Hepatic stellate cell (primary cell): ENCODE data around the gene SFTPB.

Experiments
- DNase-seq: peaks from one replicate; pipeline ENCODE4 v3.0.0; 2011; ENCODE audit warnings: low spot score

The SFTPB gene

DNA sequence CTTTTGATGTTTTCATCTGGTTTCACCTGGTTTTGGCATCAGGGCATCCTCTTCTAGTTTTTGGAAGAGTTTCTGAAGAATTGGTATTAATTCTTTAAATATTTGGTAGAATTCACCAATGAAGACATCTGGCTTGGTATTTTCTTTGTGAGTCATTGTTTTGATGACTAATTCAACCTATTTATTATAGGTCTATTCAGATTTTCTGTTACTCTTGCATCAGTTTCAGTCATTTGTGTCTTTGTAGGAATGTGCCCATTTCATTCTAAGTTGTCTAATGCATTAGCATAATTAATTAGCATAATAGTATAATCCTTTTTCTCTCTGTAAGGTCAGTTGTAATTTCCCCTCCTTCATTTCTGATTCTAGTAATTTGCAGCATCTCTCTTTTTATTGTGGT, 34.2 kb upstream of the SFTPB start:
- peak; percentile 40 for DNase-seq

DNA sequence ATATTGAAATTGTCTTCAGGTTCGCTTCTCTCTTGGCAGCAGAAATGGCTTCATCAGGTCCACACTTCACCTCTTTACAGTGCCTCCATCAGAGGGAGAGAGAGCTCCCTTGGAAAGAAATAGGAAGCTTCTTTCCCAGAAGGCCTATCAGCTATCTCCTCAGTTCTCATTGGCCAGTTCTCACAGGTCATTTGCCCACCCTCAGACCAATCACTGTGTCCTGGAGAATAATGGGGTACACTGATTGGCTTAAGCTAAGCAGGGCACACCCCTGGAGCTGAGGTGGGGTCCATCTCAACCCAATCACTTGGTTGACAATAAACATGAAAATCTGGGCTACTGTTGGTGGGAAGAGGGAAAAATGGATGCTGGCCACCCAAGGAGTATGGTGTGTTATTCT, 31.3 kb upstream of the SFTPB start:
- DNase-seq = no peak

DNA sequence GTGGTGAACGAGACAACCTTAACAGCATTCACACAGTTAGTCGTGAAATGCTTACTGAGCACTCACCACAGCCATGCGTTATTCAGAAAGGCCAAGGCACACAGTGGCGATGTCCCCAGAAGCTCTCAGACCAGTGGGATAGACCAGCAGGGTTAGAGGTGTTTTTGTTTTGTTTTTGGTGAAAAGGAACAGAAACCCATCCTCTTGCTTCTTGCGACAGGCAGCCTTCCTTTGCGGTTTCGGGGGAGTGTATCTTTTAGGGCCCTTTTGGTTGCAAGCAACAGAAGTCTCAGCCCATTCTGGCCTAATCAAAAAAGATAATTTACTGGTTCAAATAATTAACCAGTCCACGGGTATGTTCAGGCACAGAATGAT, 30.9 kb upstream of the SFTPB start:
- no peak for DNase-seq

DNA sequence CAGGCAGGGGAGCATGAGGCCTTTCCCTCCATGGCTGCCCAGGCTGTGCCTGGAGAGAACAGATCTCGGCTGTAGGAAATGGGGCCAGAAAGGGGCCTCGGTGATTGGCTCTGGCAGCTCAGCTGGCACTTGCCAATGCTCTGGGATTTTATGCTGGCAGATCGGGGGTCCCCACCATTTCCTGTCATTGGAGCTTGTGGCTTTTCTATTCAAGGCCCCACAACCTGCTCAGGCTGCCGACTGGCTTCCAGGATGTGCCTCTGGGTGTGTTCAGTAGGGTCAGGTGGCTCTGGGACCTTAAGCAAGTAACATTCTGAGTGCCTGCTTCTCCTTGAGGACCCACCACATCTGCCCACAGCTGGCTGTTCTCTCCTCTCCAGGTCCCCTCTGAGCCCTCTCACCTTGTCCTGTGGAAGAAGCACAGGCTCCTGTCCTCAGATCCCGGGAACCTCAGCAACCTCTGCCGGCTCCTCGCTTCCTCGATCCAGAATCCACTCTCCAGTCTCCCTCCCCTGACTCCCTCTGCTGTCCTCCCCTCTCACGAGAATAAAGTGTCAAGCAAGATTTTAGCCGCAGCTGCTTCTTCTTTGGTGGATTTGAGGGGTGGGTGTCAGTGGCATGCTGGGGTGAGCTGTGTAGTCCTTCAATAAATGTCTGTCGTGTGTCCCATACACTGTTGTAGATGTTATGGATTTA, 30.3 kb upstream of the SFTPB start:
- DNase-seq = no peak

- DNase-seq = no peak
Measured at GRCh38 chr2:85697716-85698115, 29.7 kb upstream of the SFTPB start.

- DNase-seq = no peak
Measured at GRCh38 chr2:85697096-85697495, 29.1 kb upstream of the SFTPB start.

DNA sequence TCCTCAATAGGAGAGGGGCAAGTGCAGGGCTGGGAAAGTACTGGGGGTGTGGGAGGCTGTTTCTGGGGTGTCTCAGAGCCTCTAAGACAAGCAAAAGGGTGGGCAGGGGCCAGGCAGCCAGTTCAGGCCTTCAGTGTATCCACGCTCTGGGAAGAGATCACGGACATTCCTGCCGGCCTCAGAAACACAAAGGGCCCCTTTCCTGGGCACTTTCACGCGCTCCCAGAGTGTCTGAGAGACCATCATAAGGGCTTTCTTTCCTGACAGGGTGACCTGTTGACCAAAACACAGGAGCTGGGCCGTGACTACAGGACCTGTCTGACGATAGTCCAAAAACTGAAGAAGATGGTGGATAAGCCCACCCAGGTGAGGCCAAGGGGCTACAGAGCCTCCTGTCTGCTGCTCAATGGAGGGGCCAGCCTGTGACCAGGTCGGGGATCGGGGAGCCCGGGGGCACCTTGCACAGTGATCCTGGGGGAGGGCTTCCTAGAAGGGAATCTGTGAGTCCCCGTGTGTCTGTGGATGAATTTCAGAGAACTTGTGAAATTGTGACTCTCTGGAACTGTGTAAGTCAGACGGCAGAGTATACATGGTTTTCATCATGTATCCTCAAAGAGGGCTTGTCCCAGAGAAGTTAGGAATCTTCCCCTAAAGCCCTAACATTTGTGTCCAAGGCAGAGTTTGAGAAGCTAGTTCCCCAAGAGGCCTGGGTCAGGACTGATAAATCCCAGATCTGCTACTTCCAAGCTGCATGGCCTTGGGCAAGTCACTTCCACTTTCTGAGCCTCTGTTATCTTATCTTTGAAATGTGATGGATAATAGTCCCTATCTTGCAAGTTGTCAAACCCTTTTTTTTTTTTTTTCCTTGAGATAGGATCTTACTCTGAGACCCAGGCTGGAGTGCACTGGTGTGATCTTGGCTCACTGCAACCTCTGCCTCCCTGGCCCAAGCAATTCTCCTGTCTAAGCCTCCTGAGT, 28.0 kb upstream of the SFTPB start:
- DNase-seq = no peak

DNA sequence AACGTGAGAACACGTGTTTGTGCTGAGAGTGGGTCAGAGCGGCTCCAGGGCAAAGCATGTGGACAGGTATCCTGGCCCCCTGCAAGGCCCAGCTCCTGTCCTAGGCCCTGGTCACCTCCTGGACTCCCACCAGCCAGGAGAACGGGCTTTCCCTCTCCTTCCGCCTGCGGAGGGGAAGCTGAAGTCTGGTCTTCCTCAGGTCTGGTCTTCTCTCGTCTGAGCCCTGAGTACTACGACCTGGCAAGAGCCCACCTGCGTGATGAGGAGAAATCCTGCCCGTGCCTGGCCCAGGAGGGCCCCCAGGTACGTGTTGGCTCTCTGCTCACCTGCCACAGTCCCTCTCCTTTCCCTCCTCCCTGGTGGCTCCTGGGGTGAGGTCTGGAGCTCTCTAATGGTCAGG, 27.1 kb upstream of the SFTPB start:
- DNase-seq = no peak

GRCh38 chr2:85694052-85695025, 26.3 kb upstream of the SFTPB start, which contains the start of gene GNLY:
Gene GNLY (plus strand): TSS chr2:85694358. CDS start chr2:85694419, 61 bp downstream.
- DNase-seq = no peak

- DNase-seq = no peak
Measured at GRCh38 chr2:85692039-85692645, 24.1 kb upstream of the SFTPB start.

- no peak for DNase-seq
Measured at GRCh38 chr2:85690932-85691331, 22.9 kb upstream of the SFTPB start.

DNA sequence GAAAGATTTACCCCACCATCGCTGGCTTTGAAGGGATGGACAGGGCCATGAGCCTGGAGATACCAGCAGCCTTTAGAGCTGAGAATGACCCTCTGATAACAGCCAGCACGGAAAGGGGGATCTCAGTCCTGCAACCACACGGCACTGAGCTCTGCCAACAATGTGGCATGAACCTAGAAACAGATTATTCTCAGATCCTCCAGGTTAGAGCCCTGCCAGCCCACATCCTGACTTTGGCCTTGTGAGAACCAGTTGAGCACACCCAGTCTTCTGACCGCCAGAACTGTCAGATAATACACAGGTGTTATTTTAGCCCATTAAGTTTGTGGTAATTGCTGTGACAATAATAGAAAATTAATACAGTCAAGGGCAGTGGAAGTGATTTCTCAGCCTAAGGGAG, 16.8 kb upstream of the SFTPB start:
- DNase-seq = no peak

DNA sequence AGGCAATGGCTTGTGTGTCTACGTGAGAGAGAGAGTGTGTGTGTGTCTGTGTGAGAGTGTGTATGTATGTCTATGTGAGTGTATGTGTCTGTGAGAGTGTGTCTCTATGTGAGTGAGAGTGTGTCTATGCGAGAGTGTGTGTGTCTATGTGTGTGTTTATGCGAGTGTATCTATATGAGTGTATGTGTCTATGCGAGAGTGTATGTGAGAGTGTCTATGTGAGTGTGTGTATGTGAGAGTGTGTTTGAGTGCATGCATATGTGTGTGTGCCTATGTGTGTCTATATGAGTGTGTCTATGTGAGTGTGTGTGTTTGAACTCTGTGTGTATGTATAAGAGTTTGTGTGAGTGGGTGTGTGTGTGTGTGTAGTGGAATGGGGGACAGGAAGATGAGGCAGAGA, 16.4 kb upstream of the SFTPB start:
- no peak for DNase-seq

- peak; percentile 36 for DNase-seq
Measured at GRCh38 chr2:85682378-85682777, 14.4 kb upstream of the SFTPB start.

GRCh38 chr2:85681776-85682175, 13.8 kb upstream of the SFTPB start:
- DNase-seq = no peak

DNA sequence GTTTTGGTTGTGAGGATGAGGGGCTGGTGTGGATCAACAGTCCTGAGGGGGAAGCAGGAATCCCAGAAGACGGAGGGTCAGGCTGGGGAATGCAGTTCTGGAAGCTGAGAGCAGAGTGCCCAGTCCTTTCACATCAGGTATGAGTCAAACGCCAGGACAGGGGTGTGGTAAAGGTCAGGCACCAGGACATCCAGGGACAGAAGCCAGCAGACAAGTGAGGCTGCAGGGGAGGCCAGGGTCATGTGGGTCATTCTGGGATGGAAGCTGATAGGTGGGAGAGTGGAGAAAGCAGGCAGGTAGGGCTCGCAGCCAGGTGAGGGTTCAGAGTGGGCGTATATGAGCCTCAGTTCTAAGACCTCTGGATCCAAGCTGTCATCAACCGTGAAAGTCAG, 13.4 kb upstream of the SFTPB start:
- DNase-seq = no peak

- no peak for DNase-seq
Measured at GRCh38 chr2:85680707-85681371, 12.8 kb upstream of the SFTPB start.

DNA sequence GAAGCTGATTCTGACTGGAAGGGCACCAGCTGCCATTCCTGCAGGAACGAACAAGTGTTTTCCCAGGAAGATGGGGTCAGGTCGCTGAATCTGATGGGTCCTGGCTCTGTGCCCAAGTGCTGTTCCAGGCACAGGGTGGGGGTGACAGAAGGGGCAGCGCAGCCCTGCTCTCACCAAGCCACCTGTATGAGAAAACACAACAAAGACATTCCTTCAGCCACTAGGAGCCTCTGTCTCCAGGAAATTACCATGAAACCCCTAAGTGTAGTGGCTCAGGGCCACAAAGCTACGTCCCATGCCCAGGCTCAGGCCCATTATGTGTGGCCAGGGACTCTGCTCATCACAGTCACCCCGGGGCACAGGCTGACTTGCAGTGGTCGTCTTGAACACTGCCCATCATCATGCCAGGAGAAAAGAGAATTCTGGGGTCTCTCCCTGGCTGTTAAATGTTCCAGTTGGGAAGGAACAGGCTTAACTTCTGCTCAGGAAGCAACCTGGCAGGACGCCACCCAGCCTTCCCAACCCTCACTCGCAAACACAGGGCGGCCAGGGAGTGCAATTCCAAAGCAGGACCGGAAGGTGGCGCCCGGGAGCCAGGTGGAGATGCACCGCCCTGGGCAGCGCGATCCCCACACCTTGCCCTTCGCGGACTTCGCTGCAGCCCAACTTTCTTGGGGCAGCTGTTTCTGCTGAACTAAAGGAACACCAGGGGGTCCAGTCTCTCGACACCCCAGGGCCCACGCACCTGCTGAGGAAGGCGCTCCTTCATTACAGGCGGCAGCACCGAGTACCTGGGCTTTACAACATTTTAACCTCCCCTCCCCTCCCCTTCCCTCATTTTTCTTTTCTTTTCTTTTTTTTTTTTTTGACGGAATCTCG, 11.0 kb upstream of the SFTPB start:
- peak; percentile 87 for DNase-seq

- DNase-seq = no peak
Measured at GRCh38 chr2:85678377-85678776, 10.4 kb upstream of the SFTPB start.
